DMS153 (cell line): ENCODE measurements around the gene RPL36A.
A peak's percentile ranks its signal among the peaks of the same experiment; 100 is the strongest.

ENCODE experiments used
- DNase-seq: peaks from one replicate; lab custom pipeline; 2025; lab: John Stamatoyannopoulos, UW

RPL36A gene

DNA sequence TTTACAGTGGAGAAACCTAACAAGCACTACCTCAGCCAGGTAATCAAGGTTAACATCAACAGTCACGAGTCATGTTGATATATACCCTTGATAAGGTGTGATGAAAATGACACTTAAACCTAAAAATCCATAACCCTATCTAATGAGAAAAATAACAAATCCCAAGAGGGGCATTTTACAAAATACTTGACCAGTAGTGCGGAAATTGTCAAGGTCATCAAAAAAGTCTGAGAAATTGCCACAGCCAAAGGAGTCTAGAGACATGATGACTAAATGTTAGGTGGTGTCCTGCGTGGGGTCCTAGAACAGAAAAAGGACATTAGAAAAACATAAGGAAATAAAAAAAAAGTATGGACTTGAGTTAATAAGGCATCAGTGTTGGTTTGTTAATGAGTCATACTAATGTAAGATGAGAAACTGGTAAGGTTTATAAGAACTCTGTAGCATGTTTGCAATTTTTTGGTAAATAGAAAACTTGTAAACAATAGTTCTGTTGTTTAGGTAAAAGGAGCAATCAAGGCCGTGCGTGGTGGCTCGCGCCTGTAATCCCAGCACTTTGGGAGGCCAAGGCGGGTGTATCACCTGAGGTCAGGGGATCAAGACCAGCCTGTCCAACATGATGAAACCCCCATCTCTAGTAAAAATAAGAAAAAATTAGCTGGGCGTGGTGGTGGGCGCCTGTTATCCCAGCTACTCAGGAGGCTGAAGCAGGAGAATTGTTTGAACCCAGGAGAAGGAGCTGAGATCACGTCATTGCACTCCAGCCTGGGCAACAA is 2.9 kb downstream of the RPL36A start:
- no peak for DNase-seq

DNA sequence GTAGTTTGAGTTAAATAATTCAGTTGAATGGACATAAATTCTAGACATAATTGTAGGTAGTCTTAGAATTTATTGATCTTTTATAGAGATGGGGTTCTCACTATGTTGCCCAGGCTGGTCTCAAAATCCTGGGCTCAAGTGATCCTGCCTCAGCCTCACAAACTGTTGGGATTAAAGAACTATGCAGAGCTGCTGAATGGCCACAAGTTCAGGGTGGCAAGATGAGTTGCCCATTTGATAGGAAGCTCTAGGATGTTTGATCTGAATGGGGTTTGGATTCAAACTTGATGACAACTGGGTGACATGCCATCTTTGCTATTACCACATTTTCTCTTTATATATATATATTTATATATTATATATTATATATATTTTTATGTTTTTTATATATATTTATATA is 3.6 kb downstream of the RPL36A start:
- no peak for DNase-seq

DNA sequence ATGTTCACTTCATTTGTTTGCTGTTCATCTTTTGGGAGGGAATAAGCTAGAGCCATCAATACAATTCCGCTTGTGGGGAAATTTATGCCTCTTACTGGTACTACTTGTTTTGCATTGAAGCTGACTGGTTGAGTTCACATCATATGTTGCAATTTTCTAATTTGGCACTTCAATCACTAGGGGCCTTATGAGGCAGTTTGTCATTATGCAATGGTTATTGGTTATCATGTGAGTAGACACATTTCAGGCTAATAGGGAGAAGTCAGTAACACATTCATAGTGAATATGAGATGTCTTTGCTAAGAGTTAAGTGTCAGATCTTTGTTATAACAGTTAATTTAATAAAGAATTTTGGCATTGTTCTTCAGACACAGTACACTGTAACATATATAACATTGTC is 5.0 kb downstream of the RPL36A start:
- no peak for DNase-seq

DNA sequence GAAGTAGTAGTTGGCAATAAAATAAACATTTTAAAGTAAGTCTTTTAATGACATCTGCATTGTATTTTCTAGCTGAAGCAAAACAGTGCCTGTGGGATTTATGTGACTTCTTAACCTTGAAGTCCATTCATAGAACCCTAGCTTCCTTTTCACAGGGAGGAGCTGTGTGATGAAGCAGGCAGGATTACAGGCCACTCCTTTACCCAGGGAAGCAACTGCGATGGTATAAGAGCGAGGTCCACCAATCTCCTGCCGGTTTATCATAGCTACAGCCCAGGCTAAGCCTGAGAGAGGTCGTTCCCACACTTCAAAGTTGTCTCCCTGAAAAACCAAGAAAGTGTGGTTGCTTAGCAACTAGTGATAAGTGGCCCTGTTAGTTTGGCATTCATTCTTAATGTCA is 7.0 kb downstream of the RPL36A start:
- no peak for DNase-seq

DNA sequence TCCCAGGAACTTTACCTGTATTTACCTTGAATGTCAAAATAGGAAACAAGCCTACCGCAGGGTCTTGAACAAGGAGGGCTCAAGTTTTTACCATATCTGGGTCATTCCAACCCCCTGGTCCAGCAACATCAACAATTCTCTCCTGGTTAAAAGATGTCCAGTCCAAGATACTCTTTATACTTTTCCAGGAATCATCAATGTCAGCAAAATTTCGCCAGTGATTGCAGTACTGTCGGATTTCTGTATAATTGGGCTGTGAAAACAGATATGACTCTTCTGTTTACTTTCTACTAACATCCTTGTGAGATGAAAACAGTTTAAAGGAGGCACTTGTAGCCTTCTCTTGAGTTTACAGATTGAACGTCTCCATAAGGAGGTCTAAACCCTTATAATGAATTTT is 7.9 kb downstream of the RPL36A start:
- no peak for DNase-seq

DNA sequence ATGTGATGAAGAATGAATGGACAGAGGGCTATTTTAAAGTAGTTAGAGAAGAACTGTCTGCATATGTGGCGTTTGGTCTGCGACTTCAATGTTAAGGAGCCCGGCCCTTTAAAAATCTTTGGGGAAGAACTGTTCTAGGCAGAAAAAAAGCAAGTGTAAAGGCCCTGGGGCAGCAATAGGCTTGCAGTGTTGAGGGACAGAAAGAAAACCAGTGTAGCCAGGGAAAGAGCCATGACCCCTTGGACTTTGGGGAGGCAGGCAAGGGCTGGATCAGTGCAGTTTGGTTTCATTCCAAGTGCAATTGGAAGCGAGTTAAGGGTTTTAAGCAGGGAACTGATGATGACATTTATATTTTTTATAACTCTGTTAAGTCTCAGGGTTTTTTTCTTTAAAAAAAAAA is 9.0 kb downstream of the RPL36A start:
- no peak for DNase-seq

DNA sequence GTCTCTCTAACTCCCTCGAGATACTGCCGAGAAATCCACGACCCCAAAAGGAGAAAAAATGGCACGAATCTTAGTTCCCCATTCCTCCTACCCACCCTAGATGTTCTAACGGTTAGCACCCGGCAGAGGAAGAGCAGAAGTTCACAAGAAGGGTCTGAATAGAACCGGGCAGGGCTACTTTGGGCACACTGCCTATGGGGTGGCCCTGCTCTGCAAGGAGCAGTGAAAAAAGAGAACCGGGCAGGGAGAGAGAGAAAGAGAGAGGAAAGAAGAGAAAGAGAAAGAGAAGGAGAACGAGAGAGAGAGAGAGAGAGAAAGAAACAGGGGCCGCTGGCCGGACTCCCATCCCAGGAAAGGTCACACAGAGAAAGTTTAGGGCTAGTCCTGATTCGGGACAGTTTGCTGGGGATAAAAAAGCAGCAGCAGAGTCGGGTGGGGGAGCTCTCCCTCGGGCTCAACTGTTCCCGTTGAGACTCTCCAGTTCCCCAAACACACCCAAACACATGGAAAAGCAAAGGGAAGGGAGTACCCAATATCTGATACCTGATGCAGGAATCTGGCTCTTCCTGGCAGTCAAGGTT is 16.4 kb downstream of the RPL36A start:
- no peak for DNase-seq

DNA sequence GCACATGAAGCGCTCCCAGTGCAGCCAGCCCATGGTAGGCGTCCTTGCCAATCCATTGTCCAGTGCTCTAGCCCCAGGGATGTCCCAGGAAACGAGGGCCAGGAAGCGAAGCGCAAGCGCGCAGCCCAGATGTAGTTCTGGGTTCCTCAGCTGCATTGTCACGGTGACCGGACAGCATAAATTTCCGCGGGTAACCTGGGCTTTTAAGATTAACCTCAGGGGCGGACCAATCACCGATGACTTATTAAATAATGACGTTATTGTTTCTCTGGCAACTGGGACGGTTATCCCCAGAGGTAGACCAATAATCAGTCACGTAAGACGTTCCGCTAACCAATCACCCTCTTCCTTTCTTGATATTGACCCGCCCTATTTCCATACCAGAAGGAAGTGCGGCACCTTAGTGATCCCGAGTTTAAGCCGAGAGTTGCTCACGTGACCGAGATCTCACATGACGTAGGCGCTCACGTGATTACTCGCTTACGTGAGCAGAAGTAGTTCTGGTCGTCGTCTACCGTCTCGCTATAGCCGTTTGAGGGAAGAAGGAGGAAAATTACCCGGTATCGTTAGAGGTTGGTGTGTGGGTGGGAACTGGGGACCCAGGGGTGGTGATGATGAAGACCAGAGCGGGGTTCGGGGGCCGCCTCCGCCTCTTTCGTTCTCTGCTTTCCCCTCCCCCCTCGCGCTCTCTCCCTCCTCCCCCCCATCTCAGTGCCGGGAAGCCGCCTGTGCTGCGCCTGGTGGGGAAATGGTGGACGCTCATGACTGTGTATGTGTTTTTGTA is 17.1 kb downstream of the RPL36A start, which contains the start of the genes GLA and HNRNPH2:
Gene GLA (minus strand): TSS at position 178 of the 784 bp plus-strand sequence. CDS start 22 bp downstream, at position 156.
Gene HNRNPH2 (plus strand): TSS at position 475 of the 784 bp plus-strand sequence. CDS start 3,767 bp downstream, outside the sequence.
- DNase-seq = peak; percentile 96

DNA sequence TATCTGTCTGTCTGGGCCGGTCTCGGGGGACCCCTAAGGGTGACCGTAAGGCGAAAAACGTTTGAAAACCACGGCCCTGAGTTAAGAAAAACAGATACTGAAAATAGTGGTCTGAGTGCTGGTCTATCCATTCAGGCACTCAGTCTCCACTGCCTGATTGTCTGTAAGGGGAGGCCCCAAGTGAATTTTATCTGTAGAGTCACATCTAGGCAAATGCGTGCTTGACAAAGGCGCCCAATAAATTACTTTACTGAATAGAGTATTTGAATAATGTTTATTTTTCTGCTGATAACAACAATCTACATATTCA is 17.7 kb downstream of the RPL36A start:
- DNase-seq = no peak

DNA sequence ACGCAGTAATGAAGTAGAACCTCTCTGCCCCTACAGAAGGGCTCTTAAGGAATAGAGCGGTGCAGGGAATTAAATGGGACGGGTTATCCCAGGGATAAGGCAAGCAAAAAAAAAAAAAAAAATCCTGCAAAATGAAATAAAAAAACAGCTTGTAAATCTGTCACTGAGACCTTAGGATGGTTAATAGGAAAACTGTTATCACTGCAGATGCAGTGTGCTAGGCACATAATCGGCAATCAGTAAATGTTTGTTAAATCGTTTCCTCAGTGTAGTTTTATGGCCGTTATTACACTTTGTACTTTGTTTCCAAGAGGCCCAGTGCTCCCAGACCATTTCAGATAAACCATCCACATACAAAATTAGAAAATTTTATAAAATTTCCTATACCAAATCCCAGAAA is 18.2 kb downstream of the RPL36A start:
- DNase-seq = no peak

DNA sequence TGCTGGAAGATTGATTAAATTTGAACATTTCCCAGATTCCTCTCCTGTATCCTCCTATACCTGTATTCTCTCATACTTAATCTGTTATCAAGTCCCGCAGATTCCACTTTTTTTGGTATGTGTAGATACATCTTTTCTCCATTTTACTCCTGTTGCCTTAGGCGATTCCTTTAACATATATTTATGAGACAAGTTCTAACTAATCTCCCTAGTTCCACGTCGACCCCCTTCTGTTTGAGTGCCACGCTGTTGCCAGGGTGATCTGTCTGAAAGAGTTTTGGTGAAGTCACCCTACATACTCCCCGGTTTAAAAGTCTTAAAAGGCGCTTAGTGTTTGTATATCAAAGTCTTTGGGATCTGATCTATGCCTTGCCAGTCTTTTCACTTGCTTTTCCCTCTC is 19.6 kb downstream of the RPL36A start:
- no peak for DNase-seq

DNA sequence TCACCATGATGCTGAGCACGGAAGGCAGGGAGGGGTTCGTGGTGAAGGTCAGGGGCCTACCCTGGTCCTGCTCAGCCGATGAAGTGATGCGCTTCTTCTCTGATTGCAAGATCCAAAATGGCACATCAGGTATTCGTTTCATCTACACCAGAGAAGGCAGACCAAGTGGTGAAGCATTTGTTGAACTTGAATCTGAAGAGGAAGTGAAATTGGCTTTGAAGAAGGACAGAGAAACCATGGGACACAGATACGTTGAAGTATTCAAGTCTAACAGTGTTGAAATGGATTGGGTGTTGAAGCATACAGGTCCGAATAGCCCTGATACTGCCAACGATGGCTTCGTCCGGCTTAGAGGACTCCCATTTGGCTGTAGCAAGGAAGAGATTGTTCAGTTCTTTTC is 21.2 kb downstream of the RPL36A start:
- no peak for DNase-seq

DNA sequence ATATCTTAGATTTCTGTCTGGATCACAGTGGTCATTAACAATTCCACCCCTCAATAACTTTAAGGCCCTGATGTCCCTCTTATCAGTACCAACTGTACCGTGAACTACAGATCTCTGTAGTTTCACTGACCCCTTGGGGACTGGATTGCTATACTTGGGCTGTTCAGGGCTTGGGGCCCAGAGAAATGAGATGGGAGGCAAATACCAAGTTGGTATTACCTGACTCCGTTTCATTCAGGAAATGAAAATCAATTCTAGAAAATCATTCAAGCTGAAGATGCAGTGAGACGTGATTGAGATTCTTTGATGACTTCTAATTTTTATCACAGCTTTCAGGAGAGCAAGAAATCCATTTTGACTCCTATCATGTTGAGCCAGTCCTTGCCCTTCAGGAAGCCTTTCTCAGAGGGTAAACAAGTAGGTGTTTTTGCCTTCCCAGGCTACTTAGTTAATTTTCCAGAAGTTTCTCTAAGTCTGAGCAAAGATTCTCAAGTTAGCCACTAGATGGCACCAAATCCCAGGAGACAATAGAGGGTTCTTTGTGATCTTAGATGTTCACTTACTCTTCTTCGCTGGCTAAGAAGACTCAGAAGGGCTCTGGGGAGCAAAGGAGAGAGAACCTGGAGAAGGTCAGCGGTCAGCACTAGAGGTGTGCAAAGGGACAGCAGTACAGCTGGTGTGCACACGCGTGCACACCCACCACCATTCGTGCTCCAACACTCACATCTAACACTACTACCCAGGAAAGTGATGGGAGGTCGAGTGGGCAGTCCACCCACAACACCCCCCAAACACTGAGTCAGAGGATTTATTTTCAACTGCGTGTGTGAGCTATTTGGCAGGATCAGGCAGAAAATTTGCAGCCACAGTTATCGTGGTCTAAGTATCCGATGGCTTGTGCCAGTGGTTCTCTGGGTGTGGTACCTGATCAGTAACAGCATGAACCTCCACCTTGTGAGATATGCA is 24.7 kb downstream of the RPL36A start:
- peak; percentile 0 for DNase-seq

DNA sequence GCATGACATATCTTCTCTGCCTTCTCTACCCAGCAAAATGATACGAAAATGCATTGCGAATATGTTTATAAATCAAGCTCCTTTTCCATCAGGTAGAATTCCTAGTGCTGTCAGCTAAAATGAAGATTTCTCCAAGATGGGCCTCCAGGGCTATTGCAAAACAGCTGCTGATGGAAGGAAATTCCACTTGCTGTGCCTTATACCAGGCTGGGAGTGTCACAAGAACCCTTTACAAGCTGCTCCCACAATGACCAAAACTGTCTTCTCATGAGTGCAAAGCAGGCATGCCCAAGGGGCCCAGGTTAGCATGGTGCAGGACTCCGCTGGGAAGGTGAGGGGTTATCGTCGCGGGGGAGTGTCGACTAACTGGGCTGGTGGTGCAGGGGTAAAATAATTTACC is 25.9 kb downstream of the RPL36A start:
- no peak for DNase-seq

DNA sequence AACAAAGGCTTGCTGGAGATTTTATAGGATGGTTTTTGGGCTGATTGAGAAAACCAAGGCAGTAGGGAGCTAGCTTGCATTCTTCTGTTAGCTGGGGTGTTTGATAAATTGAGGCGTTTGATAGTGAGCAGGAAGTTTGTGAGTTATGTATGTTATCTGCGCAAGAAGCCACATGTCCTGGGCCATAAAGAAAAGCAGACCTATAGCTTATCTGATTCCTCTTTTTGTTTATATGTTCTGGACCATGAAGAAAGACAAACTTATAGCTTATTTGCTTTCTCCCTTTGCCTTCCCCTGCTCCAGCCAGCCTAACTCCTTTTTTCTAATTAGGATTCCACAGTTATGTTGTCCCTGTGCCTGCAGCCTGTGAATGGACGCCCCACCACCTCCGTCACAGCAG is 26.4 kb downstream of the RPL36A start:
- DNase-seq = no peak

DNA sequence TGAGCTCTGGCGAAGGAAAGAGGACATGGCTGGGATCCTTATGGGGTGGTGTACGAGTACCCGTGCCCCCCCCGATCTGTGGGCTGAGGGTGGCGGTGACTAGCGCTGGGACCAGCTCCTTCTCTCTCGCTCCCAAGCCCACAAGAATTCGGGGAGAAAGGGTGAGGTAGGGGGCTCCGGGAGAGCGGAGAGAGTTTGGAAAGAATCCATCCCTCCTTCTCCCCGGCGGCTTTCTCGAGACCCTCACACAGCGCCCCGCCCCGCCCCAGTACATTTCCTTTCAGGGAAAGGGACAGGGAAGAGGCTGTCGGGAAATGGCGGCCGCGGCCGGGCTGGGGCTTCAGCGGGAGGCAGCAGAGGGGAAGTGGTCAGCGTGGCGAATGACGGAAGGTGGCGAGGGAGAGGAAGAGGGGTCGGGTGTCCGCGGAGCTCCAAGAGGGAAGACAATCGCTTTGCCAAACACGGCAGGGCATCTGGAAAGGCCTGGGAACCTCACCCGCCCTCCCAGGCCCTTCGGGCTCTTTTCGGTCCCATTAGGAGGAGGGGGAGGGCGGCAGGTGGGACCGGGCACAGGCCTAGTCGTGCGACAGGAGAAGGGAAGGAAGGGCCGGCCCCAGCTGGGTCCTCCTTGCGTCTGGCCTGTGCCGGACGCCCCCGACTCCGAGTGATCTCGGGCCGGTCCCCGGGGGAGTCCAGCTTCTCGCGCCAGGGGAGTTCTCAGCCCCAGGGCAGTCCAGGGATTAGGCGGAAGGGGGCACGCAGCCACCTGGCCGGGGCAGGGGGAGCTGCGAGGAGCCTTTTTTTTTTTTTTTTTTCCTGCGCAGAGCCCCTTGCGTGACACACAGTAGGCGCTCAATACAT is 27.4 kb downstream of the RPL36A start:
- DNase-seq = no peak

DNA sequence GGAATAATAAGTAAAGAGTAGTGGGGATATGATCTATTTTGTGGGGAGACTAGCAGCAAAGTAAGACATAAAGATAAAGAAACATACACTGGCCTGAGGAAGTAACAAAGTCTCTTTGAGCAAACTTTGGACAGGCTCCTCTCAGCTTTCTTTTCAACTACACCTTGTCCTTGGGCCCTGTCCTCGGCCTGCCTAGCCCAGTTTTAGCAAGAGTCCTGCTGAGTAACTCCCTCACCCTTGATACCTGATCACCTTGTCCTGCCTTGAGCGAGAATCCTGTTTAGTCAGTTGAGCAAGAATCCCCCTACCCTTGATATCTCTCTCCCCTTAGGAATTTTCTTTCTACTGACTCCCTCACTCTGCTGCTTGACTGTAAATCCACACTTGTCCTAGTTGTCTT is 28.7 kb downstream of the RPL36A start:
- DNase-seq = no peak

DNA sequence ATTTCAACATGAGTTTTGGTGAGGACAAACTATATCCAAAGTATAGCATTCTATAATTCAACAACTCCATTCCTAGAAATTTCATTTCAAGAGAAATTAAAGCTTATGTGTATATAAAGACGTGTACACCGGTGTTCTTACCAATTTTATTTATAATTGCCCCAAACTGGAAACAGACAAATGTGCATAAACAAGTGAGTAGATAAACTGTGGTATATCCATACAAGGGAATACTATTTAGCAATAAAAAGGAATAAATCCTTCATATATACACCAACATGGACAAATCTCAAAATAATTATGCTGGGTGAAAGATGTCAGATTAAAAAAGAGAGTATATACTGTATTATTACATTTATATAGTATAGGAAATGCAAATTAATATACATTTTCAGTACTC is 37.1 kb downstream of the RPL36A start:
- DNase-seq = no peak

DNA sequence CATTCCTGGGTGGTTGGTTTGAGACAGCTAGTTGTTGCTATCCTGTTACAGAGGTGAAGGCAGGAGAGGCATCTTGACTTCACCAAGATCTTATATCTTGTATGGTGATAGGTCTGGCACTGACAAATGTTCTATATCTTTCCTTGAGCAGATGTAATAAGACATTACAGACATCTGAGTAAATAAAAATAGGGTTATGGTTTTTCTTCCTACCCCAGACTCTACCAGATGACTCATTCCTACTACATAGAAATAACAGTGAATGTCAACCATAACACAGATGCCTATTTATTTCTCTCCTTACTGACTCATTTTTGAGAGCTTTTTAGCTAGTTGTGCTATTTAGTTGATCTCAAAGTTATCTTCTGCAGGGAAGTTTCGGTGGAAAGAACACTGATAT is 39.1 kb downstream of the RPL36A start:
- DNase-seq = no peak

DNA sequence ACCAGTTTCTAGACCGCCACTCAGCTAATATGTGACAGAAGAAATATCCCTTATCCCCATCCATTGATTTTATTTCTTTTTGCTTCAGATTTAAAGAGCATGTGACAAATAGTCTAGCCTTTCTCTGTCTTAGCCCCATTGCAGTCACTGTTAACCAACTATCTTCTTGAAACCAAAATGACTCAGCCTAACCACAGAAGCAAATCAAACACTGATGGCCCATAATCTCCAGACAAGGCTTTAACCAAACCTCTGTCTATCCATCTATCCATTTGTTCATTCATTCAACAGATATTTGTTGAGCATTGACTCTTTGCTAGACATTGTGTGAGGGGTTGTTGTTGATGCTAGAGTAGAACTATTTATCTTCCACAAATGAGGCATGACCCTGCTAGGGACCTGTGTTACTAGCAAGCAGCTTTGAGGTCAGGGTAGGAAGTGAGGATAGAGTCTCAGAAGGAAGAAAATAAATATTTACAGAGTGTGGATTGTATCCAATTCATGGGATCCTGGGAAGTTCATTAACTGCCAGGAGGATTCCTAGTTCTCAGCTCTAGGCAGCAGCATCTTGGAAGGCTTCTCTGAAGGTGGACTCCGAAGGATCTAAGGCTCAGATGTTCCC is 39.8 kb downstream of the RPL36A start:
- no peak for DNase-seq

DNA sequence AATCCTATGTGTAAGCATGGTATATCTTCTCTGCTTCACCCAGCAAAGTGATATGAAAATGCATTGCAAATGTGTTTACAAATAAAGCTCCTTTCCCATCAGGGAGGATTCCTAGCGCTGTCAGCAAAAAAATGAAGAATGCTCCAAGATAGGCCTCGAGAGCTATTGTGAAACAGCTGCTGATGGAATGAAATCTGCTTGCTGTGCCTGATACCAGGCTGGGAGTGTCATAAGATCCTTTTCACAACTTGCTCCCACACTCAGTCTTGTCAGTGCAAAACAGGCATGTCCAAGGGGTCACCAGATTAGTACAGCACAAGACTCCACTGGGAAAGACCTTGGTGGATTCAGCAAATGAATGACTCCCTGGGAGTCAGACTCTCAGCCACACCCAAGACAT is 51.3 kb downstream of the RPL36A start:
- DNase-seq = no peak
